GM12878 (cell line): ENCODE measurements around the gene PAIP2. TPM values are rescaled to one million over a fixed set of nuclear protein-coding genes. Genes with fewer than 3 reads are reported as not detected.

Experiments used
- ATAC-seq: fragments of 200-7000 bp; cut with Tn5 transposase; 3 replicates; pipeline ENCODE4 v1.9.1; 2020; ENCODE audit warnings: mild to moderate bottlenecking, moderate library complexity
- BruUV-seq: library from RNA; stranded (reverse); fragments of 400-500 nt; replicated peaks from 2 replicates; lab custom pipeline; 2021; lab: Mats Ljungman, UMichigan
- CTCF ChIA-PET: fragments of 300-600 bp; sonication (Branson Sonifier 250); formaldehyde crosslinking; extraction: SDS; loops from one replicate; lab custom pipeline; 2021; ENCODE audit warnings: inconsistent platforms; lab: Yijun Ruan, JAX
- POLR2A ChIA-PET: fragments of 350-600 bp; formaldehyde crosslinking; extraction: SDS; loops from one replicate; lab custom pipeline; 2021; ENCODE audit warnings: inconsistent platforms; lab: Charles Lee
- RAD21 ChIA-PET: fragments of 300-600 bp; sonication (Branson Sonifier 250); formaldehyde crosslinking; loops from one replicate; lab custom pipeline; 2023; ENCODE audit warnings: antibody characterized with exemption; ENCODE audit not compliant: unreplicated experiment; lab: Charles Lee
- SMC1A ChIA-PET: fragments of 300-600 bp; sonication (Branson Sonifier 250); formaldehyde crosslinking; loops from one replicate; lab custom pipeline; 2023; ENCODE audit not compliant: unreplicated experiment, uncharacterized antibody; lab: Charles Lee
- DNase-seq: peaks from one replicate; pipeline ENCODE4 v3.0.0-alpha.2; 2011; ENCODE audit warnings: low read depth, low spot score
- FAIRE-seq: peaks from 3 replicates; lab custom pipeline; 2011; peaks lifted over from hg19 to GRCh38; lab: Jason Lieb, UNC
- H2AFZ ChIP-seq: 2 replicates; pipeline ENCODE4 v1.6.0; 2011; ENCODE audit warnings: low read depth, low read length, control low read depth; ENCODE audit not compliant: control insufficient read depth
- H3K27ac ChIP-seq: 2 replicates; pipeline ENCODE4 v1.5.1; 2011; ENCODE audit warnings: control low read depth; ENCODE audit not compliant: control insufficient read depth, insufficient read depth
- H3K27me3 ChIP-seq, 2 experiments: replicated peaks in 1 of 2; 2 replicates each; pipeline versions ENCODE4 v1.6.0 to v1.6.1; 2011; ENCODE audit warnings: low read length in 1 of 2; ENCODE audit not compliant: control insufficient read depth in 2 of 2, insufficient read depth in 2 of 2
- H3K36me3 ChIP-seq, 2 experiments: 2 replicates each; pipeline ENCODE4 v1.5.1; 2011; ENCODE audit warnings: low read length in 1 of 2; ENCODE audit not compliant: control insufficient read depth in 2 of 2, insufficient read depth in 2 of 2
- H3K4me1 ChIP-seq: 2 replicates; pipeline ENCODE4 v1.6.1; 2011; ENCODE audit warnings: mild to moderate bottlenecking, low read length, moderate library complexity, mixed read lengths; ENCODE audit not compliant: control insufficient read depth, insufficient read depth
- H3K4me2 ChIP-seq: 2 replicates; pipeline ENCODE4 v1.6.0; 2011; ENCODE audit warnings: control low read depth; ENCODE audit not compliant: control insufficient read depth, insufficient read depth
- H3K4me3 ChIP-seq: fragments of 200-600 bp; sonication (generic); 2 replicates; pipeline ENCODE4 v1.5.1; 2016
- H3K79me2 ChIP-seq: 2 replicates; pipeline ENCODE4 v1.6.0; 2011; ENCODE audit warnings: low read length; ENCODE audit not compliant: control insufficient read depth, insufficient read depth
- H3K9ac ChIP-seq: 2 replicates; pipeline ENCODE4 v1.8.0; 2011; ENCODE audit warnings: low read length, control low read depth, mixed read lengths; ENCODE audit not compliant: control insufficient read depth, insufficient read depth
- H3K9me3 ChIP-seq: replicated peaks from 3 replicates; pipeline ENCODE4 v1.5.1; 2011; ENCODE audit warnings: mild to moderate bottlenecking, low read length; ENCODE audit not compliant: control insufficient read depth, insufficient read depth
- H4K20me1 ChIP-seq: 2 replicates; pipeline ENCODE4 v1.6.0; 2011; ENCODE audit not compliant: control insufficient read depth, insufficient read depth
- CEBPB ChIP-seq, 2 experiments: fragments of 150-350 bp in 1 of 2; IDR thresholded peaks; 2 replicates each; pipeline ENCODE4 v1.6.1; 2012 to 2014; ENCODE audit warnings: low read depth in 2 of 2, low read length in 2 of 2, borderline replicate concordance in 1 of 2, inconsistent platforms in 1 of 2
- EP300 ChIP-seq, 2 experiments: fragments of 150-350 bp in 1 of 2; IDR thresholded peaks; 2 replicates each; pipeline ENCODE4 v1.6.1; 2011 to 2012; ENCODE audit warnings: low read depth in 2 of 2, low read length in 2 of 2, borderline replicate concordance in 1 of 2, improper control_type of control experiment in 1 of 2, inconsistent platforms in 1 of 2; ENCODE audit not compliant: control insufficient read depth in 1 of 2
- GATAD2B ChIP-seq: fragments of 450-650 bp; conservative IDR thresholded peaks from 2 replicates; pipeline ENCODE4 v1.6.1; 2017; ENCODE audit warnings: low read depth, mild to moderate bottlenecking, moderate library complexity
- IKZF1 ChIP-seq: fragments of 450-650 bp; conservative IDR thresholded peaks from 2 replicates; pipeline ENCODE4 v1.6.1; 2017; ENCODE audit warnings: antibody characterized with exemption, mild to moderate bottlenecking
- IRF4 ChIP-seq: IDR thresholded peaks from 2 replicates; pipeline ENCODE4 v1.6.1; 2011; ENCODE audit warnings: low read depth, low read length
- LARP7 ChIP-seq: fragments of 450-650 bp; IDR thresholded peaks from 2 replicates; pipeline ENCODE4 v1.6.1; 2017; ENCODE audit warnings: mild to moderate bottlenecking
- NBN ChIP-seq: fragments of 450-650 bp; IDR thresholded peaks from 2 replicates; pipeline ENCODE4 v1.6.1; 2016
- PAX8 ChIP-seq: fragments of 450-650 bp; IDR thresholded peaks from 2 replicates; pipeline ENCODE4 v1.6.1; 2017; ENCODE audit warnings: mild to moderate bottlenecking, moderate library complexity
- RAD51 ChIP-seq: fragments of 450-650 bp; IDR thresholded peaks from 2 replicates; pipeline ENCODE4 v1.6.1; 2016; ENCODE audit warnings: moderate library complexity, mild to moderate bottlenecking, inconsistent platforms
- SP1 ChIP-seq: IDR thresholded peaks from one replicate; pipeline ENCODE4 v1.6.1; 2011; ENCODE audit warnings: low read depth, low read length
- SUPT20H ChIP-seq: IDR thresholded peaks from 2 replicates; pipeline ENCODE4 v1.6.1; 2011; ENCODE audit warnings: low read depth, mild to moderate bottlenecking, low read length, moderate library complexity, borderline replicate concordance; ENCODE audit not compliant: control insufficient read depth
- TAF1 ChIP-seq: IDR thresholded peaks from 2 replicates; pipeline ENCODE4 v1.6.1; 2011; ENCODE audit warnings: mild to moderate bottlenecking, low read depth, low read length, borderline replicate concordance
- TCF7 ChIP-seq: IDR thresholded peaks from 2 replicates; pipeline ENCODE4 v1.6.1; 2014; ENCODE audit warnings: antibody characterized with exemption, borderline replicate concordance
- YBX1 ChIP-seq: fragments of 450-650 bp; IDR thresholded peaks from 2 replicates; pipeline ENCODE4 v1.6.1; 2016; ENCODE audit warnings: antibody characterized with exemption
- YY1 ChIP-seq: IDR thresholded peaks from 2 replicates; pipeline ENCODE4 v1.6.1; 2011; ENCODE audit warnings: low read depth, mild to moderate bottlenecking, low read length
- ZNF217 ChIP-seq: fragments of 450-650 bp; IDR thresholded peaks from 2 replicates; pipeline ENCODE4 v1.6.1; 2017; ENCODE audit warnings: antibody characterized with exemption, mild to moderate bottlenecking
- whole genome bisulfite sequencing: methylation state at CpG from one replicate; pipeline ENCODE4 v1.1.6; 2016; ENCODE audit warnings: low lambda C conversion rate; ENCODE audit not compliant: insufficient replicate concordance, insufficient coverage; ENCODE audit errors: missing lambda C conversion rate; 5-methylcytosine and 5-hydroxymethylcytosine counted together
- in situ Hi-C: fragments of 300-500 bp; cut with MboI; formaldehyde crosslinking; loops from 9 replicates; pipeline ENCODE4 v1.14.3; 2018; ENCODE audit warnings: mixed read lengths
- intact Hi-C: fragments of 100-400 bp; cut with micrococcal nuclease; formaldehyde crosslinking; loops from one replicate; pipeline ENCODE4 v1.14.2; 2022; ENCODE audit not compliant: unreplicated experiment
- polyA plus RNA-seq, 11 experiments: library from polyadenylated mRNA; depleted of rRNA in 4 of 11; unstranded in 6 of 11; stranded (reverse) in 5 of 11; fragments of >200 nt; fragmentation: Nextera tagmentation in 4 of 11; fragmentation: Illumina TruSeq in 1 of 11; extraction: Ambion mirVana in 4 of 11; extraction: Trizol in 1 of 11; gene quantifications; 1 replicate in 1 of 11; 2 replicates in 10 of 11; pipeline versions ENCODE4 v1.2.1 to v1.2.3, GENCODE V29; 2011 to 2016; ENCODE audit warnings: inconsistent platforms in 2 of 11, missing spikeins in 2 of 11, low read depth in 1 of 11
- total RNA-seq, 4 experiments: library from RNA; depleted of rRNA in 3 of 4; stranded (reverse); fragments of >200 nt in 3 of 4; fragmentation: Illumina TruSeq in 1 of 4; extraction: Trizol in 1 of 4; gene quantifications; 2 replicates each; pipeline versions ENCODE4 v1.2.1 to v1.2.3, GENCODE V29; 2013 to 2021
- TF ChIP-seq, protein P1 (sequence below): fragments of 450-650 bp; conservative IDR thresholded peaks from 2 replicates; pipeline ENCODE4 v1.6.1; 2017; ENCODE audit warnings: mild to moderate bottlenecking, moderate library complexity
- TF ChIP-seq, protein P2 (sequence below): IDR thresholded peaks from 2 replicates; pipeline ENCODE4 v1.6.1; 2011; ENCODE audit warnings: borderline replicate concordance, low read depth, mild to moderate bottlenecking, moderate library complexity, low read length; ENCODE audit not compliant: insufficient read depth, poor library complexity, severe bottlenecking

Gene PAIP2
- total and polyA plus RNA-seq, 10 of the 15 experiments (the other 5 are each of a cell fraction or from before 2014, with no cell fraction given): 49.9 to 154 (median 102) TPM

DNA sequence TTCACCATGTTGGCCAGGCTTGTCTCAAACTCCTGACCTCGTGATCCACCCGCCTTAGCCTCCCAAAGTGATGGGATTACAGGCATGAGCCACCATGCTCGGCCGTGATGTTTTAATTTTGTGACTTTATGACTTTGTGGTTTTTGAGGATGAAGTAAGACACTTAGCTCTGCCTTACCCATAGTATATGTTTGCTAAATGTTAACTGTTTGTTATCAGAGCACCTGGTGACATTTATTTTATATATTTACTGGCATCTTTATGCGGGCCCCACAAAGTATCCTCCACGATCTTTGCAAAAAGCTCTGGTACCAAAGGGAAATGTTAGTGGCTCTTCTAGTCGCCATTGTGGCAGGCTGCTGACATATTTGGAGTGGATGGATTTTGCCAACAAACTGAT lies 34.7 kb downstream of the PAIP2 start:
- in situ Hi-C loops: no loop called here
- POLR2A ChIA-PET: no interaction called here
- Histone ChIP-seq H4K20me1 (no peaks in the 10 kb centered on the region), H3K4me2 (no peak overlapping the region), H3K27ac (no peak overlapping the region), H3K36me3 (peaks cover 0 to 3% of the 10 kb centered on the region in 2 experiments; a peak in 1 of 4 replicates), H3K27me3 (no peaks in the 10 kb centered on the region), H3K9me3 (no peaks in the 10 kb centered on the region), H2AFZ (no peak overlapping the region), H3K4me3 (no peak overlapping the region), H3K9ac (no peak overlapping the region), H3K79me2 (no peaks in the 10 kb centered on the region), H3K4me1 (no peaks in the 10 kb centered on the region)
- 86% methylated on average over 7 of the region's 7 CpGs for WGBS
- SMC1A ChIA-PET: no interaction called here
- RAD21 ChIA-PET: no interaction called here
- BruUV-seq: no TSS peak
- TF ChIP-seq IKZF1 (no peak), RAD51 (no peak), GATAD2B (no peak), LARP7 (no peak), SUPT20H (no peak), PAX8 (no peak), IRF4 (no peak), NBN (no peak), TAF1 (no peak), SP1 (no peak), ZNF217 (no peak), TCF7 (no peak), YY1 (no peak), CEBPB (IDR thresholded peaks at IDR 0.05; ENCODE audit: borderline replicate concordance in 1 of 2, low read depth in 2 of 2, low read length in 2 of 2) (no peak), YBX1 (no peak), EP300 (IDR thresholded peaks at IDR 0.05; ENCODE audit: borderline replicate concordance in 1 of 2, control insufficient read depth in 1 of 2, low read depth in 2 of 2, low read length in 2 of 2) (no peak)
- TF ChIP-seq, protein P1, sequence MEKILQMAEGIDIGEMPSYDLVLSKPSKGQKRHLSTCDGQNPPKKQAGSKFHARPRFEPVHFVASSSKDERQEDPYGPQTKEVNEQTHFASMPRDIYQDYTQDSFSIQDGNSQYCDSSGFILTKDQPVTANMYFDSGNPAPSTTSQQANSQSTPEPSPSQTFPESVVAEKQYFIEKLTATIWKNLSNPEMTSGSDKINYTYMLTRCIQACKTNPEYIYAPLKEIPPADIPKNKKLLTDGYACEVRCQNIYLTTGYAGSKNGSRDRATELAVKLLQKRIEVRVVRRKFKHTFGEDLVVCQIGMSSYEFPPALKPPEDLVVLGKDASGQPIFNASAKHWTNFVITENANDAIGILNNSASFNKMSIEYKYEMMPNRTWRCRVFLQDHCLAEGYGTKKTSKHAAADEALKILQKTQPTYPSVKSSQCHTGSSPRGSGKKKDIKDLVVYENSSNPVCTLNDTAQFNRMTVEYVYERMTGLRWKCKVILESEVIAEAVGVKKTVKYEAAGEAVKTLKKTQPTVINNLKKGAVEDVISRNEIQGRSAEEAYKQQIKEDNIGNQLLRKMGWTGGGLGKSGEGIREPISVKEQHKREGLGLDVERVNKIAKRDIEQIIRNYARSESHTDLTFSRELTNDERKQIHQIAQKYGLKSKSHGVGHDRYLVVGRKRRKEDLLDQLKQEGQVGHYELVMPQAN: no peak
- TF ChIP-seq, protein P2, sequence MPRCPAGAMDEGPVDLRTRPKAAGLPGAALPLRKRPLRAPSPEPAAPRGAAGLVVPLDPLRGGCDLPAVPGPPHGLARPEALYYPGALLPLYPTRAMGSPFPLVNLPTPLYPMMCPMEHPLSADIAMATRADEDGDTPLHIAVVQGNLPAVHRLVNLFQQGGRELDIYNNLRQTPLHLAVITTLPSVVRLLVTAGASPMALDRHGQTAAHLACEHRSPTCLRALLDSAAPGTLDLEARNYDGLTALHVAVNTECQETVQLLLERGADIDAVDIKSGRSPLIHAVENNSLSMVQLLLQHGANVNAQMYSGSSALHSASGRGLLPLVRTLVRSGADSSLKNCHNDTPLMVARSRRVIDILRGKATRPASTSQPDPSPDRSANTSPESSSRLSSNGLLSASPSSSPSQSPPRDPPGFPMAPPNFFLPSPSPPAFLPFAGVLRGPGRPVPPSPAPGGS: no peak
- ATAC-seq: no peak
- CTCF ChIA-PET: no interaction called here
- no peak for DNase-seq
- no peak for FAIRE-seq
- intact Hi-C loops: no loop called here
